Activated CD4-positive, alpha-beta T cell treated with anti-CD3 and anti-CD28 coated beads, Interleukin-10, Interleukin-2, amounts not matched to agents 100 ng/mL and 50 ng/mL, durations not matched to agents 16 hours and 8 hours (primary cell): ENCODE results near the gene SERPINA5.

ENCODE experiments used
- DNase-seq: peaks from one replicate; pipeline ENCODE4 v3.0.0-alpha.2; 2020

Gene SERPINA5, protein sequence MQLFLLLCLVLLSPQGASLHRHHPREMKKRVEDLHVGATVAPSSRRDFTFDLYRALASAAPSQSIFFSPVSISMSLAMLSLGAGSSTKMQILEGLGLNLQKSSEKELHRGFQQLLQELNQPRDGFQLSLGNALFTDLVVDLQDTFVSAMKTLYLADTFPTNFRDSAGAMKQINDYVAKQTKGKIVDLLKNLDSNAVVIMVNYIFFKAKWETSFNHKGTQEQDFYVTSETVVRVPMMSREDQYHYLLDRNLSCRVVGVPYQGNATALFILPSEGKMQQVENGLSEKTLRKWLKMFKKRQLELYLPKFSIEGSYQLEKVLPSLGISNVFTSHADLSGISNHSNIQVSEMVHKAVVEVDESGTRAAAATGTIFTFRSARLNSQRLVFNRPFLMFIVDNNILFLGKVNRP

DNA sequence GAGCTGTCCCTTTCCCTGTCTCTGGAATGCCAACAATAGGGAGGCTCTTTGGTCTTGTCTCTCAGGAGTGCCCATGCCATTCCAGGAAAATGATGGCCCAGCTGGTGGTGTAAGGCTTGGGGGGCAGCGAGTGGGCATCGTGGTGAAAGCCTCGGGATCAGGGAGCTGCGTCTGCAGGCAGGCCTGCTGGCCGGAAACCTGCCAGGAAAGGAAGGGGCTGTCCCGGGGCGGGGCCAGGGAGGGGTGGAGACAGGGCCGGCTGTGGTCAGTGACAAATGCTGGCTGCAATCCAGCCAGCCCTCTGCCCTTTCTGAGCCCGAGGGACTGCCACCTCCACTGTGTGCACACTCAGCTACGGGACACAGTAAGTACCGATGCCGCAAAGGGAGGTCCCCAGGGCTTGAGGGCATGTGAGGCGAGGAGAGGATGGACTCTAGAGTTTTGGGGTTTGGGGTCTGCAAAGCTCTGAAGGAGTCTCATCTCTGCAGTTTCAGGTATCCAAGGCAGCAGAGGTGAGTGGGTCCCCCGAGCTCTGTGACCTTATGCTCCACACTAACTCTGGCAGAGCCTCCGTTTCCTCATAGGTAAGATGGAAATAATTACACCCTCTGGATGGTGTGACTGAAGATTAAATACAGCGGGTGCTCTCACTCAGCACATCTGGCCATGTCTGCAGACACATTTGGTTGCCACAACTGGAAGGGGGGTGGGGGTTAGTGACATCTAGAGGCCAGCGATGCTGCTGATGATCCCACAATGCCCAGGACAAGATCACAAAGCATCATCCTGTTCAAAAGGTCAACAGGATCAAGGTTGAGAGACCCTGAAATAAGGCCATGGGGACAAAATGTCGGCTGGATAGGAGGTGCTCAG is at the start of gene SERPINA5:
Gene SERPINA5, plus strand, starts transcription at position 300 of the 873 bp plus-strand sequence. CDS start 5,937 bp downstream, outside the sequence.
- DNase-seq, result no peak

DNA sequence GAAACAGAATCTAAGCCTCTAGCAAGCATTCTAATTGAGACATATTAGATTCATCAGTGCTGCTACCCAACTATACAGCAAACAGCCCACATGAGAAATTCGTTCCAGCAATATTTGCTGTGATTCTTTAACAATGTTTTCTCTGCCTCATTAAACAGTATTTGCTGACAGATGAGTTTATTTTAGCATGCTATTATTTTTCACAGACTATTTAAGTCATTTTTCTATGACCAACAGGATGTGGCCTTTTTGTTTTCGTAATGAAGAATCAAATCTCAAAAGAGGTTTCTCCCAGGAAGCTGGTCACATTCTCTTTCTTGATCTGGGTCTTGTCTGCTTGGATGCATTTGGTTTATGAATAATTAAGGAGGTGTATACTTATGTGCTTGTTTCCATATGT is 48.8 kb upstream of the SERPINA5 start:
- no peak for DNase-seq

DNA sequence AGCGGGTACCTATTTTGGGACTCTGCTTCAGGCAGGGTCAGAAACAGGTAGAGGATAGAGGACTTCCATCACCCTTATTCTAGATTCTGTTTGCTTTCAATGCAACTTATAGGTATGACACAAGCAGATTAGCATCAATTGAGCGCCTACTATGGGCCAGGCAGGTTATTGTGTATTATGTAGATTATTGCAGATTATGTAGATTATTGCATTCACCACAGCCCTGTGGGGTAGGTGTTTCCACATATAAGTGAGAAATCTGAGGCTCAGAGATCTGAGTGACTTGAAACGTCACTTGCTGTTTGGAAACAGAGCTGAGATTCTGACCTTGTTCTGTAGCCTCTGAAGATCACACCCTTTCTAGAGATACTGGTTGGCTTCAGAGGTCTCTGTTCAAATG is 45.7 kb upstream of the SERPINA5 start:
- DNase-seq, result no peak

DNA sequence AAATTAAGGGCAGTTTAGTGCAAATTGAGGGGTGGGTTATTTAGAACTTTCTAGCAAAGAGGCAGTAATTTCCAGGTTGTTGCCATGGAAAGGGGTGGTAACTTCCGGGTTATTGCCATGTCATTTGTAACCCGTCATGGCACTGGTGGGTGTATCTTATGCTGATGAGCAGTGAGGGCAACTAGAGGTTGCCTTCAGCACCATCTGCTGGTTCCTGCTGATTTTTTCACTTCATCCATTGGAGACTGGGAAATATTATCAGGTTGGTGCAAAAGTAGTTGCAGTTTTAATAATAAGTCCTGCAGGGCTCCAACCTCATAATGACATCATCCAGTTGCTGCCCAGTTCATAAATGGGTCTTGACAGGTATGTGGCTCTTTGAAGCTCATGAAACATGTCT is 44.4 kb upstream of the SERPINA5 start:
- no peak for DNase-seq

DNA sequence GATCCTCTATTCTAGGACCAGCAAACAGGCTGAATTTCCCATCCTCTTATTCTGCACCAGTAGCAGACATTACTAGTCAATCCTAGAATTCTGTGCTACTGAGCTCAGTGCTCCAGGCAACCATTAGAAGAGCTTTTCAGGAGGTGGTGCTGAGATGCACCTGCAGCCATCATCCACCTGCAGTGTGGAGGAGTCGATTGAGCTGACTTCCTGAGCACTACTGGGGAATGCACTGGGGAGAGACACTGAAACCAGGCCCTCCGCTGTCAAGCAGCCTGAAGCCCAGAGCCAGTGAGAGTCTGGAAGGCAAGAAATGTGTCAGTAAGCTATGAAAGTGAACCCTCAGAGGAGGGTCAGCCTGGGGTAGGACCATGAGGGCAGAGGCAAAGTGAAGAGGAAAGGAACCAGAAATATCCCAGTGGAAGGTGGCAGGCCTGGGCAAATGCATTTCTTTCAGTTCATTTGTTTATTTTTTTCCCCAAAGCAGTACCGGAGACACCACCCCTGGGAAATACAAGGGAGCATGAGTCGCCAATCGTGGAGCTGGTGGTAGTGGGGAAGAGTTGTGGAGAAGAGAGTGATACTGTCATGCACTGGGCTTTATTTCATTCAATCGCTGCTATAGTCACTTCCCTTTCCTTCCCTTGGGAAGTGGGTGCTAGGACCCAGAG is 43.0 kb upstream of the SERPINA5 start:
- DNase-seq, result no peak

DNA sequence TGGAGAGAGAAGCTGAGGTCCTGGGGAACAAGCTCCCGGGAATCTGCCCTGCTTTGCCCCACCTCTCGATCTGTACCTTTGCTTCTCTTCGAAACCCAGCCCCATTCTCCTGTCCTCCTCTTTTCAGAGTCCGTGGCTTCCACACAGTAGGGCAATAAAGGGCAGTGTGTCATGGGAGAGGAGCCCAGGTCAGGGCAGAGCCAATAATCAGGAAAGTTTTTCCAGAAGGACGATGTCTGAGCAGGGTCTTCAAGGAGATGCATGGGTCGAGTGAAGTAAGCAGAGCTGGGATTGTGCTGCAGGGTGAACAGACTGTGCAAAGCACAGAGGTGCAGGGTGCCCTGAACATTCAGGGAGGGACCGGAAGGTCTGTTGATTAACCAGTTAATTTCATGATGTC is 42.0 kb upstream of the SERPINA5 start:
- DNase-seq, result no peak

DNA sequence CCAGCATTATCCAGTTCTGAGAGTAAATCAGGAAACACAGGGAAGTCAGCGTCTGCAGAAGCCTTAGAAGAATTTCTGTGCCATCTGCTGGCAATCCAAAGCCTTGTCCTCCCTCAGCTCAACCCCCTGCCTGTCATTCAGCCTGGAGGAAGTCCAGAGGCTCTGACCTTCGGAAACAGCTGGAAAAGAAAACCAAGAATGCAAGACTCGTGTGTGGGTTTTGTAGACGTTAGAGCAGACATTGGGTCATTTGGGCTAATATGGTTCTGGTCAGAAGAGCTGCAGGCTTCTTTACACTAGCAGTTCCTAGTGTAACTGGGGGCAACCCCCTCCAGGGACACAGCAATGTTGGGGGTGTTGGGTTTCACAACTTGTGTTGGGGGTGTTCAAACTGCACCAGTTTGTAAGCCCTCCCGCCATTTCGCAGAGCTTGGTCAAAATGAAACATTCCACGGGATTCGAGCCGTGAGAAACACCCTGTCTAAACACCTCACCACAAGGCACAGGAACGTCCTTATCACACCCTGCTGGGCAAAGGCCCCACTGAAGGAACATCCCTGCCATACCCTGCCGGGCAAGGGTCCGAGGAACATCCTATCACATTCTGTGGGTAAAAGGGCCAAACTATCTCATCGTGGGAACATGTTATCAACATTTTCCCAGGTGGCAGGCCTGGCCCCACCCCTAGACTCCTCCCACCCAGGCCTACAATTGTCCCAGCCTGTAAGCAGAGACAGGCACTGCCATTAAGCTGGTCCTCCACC is 41.0 kb upstream of the SERPINA5 start:
- no peak for DNase-seq

DNA sequence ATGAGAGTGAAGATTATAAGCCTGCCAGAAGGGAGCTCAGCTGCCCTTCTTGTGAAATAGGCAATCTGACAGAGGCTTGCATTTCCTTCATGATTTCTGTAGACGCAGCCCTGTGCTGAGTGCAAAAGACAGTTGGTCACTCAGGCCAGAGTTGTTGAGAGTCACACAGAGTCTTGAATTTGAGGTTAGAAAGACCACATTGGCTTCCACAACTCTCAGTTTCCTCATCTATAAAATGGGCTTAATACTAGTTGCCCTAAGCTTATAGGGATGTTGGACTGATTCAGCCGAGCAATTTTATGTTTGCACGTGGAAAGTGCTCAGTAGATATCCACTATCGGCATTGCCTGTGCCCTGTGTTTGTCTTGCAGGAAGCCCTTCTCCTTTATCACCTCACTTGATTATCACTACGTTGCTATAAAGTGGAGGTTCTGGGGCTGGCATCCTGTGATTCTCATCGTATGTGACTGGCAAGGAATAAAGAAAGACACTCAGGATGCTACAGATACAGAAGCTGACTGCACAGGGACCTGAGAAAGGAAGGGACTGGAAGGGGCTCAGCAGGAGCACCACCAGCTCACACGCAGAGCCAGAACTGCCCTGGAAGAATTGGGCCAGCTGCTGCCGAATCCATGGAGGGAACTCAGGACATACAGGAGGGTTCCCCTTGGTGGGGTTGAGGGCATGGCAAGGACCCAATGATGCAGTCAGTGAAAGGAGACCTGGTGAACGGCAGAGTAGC is 39.8 kb upstream of the SERPINA5 start:
- DNase-seq, result no peak

DNA sequence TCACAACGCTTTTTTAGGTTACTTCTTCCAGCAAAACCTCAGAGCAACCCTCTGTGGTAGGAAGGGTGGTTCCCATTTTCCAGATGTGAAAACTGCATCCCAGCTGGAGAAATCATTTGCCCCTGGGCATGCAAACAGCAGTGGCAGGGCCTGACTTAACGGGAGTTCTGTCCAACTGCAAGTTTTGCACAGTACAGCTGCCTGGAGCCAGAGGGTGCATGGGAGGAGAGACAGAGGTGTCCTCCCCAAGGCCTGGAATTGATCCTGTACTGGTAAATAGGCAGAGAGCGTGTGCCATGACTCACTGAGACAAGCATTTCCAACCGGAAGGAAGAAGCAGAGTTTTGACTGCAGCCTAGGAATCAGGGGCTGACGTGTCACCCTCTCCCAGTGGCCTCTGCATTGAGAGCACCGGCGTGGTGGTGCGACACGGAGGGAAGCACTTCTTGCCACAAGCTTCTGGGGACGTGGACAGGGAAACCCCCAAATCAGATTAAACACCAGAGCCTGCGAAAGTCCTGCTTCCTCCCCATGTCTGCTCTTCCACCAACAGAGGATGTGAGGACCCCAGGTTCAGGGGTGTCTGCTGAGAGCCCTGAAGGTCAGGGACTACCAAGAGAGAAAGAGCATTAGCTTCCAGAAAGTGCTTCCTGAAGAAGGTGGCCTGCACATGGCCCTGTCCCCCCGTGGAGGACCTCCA is 39.0 kb upstream of the SERPINA5 start:
- DNase-seq, result no peak

DNA sequence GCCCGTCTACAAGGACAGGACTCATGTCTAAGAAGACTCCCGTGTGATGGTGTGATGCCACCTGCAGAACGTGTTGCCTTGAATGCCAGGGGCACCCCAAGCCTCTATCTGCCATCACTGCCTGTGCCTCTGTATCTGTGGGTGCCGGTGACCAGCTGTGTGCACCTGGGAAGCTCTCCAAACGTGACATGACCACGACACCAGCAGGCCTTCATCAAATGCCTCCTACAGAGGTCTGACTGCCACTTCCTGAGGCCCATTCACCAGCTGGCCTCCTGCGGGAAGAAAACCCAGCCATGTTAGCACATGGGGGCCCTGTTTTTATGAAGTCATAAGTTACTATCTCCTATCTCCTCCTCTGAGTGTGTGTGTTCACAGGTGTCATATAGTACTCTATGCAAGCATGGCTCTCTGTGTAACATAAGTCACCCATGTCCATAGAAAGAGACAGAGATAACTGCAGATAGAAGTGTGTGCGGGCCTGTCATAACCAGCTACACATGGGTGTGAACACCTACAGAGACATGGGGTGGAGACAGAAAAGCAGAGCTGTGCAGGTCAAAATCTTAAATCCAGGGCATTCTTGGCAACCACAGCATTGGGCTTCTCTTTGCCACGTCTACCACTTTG is 38.3 kb upstream of the SERPINA5 start:
- DNase-seq, result no peak

DNA sequence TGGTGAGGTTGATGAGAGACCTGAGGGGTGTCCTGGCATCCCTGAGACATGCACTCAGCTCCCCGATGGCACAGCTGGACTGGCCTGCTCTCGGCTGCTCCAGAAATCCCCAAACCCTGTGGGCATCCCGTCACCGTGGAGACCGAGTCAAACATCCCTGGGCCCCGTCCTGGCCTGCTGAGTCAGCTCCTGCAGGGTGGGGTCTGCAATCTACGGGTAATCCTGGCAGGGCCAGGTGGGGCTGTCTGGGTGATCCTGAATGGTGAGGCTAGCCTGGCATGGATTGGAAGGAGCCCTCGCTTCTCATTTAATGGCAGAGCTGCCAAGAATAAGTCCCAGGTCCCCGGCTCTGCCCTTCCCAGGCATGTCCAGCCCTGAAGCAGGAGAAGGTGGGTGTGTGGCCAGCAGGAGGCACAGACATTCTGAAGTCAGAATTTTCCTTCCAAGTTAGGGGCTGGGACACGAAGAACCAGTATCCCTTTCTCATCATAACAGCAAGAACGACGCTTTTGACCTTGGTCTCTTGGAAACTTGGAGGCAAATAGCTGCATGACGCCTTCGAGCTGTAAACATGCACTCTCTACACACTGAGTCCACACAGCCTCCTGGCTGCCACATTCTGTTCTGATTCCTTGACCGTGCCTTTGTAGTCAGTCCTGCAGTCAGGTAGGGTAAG is 37.6 kb upstream of the SERPINA5 start:
- DNase-seq, result no peak

DNA sequence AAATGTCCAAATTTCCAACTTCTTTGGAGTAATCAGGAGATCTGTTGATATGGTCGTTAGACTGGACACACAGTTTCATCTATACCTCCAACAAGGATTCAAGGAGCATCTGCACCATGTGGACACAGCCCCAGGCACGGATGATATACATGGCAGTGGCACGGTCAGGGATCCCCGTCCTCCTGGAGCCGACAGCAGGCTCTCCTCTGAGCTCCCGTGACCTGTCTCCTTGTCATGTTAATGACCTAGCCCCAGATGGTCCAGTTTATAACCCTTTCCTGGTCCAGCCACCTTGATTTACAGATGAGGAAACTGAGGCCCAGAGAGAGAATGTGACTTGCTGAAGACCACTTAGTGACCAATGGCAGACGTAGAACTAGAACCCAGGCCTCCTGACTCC is 36.5 kb upstream of the SERPINA5 start:
- no peak for DNase-seq

DNA sequence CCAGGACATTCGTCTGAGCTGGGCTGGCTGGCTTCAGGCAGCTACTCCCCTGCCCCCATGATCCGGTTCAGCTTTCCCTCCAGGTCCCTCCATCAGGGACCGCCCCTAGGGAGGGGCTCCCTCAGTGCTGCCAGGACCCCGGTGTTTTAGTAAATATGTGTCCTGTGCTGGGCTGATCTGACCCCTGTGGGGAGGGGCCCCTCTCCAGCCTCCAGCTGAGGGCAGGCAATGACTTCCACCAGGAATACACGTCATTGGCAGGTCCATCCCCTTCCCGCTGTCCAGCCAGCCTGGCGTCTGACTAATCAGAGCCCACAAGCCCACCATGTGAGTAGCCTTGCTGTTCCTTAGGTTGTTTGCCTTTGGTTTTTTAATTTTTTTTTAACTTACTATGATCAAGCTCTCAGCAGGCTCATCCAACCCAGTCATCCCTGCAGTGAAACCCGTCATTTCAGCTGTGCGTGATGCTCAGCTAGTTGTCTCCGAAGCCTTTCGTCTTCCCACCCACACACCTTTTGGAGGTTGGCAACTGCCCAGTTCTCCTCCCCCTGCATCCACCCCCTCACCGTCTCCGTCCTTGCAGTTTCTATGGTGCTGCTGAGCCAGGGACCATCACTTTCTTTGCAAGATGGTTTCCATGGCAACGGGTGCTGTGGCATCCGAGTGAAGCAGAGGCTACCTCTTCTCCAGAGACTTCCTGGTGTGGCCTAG is 35.9 kb upstream of the SERPINA5 start:
- no peak for DNase-seq

DNA sequence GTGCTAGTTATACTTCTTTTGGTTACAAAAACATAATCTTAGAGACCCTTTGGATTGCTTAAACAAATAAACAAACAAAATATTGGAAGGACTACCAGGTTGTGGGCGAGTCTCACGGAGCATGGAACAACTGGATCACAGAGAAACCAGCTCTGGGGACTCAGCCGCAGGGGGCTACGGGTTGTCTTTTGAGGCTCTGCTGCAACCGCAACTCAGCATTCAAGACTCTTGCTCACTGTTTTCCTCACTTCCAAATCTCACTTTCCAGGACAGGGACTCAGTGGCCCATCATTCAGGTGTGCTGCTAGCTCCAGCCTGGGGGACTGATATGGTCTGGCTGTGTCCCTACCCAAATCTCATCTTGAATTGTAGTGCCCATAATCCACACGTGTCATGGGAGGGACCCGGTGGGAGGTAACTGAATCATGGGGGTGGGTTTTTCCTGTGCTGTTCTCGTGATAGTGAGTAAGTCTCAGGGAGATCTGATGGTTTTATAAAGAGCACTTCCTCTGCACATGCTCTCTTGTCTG is 34.0 kb upstream of the SERPINA5 start:
- no peak for DNase-seq

DNA sequence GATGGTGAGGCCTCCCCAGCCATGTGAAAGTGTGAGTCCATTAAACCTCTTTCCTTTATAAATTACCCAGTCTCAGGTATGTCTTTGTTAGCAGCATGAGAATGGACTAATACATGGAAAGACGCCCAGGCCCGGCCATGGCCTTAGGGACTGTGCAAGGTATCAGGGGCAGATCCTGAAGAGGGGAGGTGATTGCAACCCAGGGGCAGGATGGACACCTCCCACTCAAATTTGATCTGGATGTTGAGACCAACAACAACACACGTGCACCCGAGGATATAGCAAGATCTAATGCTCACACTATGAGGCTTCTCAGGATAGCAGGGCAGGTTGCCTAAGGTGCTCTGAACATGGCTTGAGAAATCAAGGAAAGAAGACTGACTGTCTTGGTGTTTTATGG is 33.5 kb upstream of the SERPINA5 start:
- no peak for DNase-seq

DNA sequence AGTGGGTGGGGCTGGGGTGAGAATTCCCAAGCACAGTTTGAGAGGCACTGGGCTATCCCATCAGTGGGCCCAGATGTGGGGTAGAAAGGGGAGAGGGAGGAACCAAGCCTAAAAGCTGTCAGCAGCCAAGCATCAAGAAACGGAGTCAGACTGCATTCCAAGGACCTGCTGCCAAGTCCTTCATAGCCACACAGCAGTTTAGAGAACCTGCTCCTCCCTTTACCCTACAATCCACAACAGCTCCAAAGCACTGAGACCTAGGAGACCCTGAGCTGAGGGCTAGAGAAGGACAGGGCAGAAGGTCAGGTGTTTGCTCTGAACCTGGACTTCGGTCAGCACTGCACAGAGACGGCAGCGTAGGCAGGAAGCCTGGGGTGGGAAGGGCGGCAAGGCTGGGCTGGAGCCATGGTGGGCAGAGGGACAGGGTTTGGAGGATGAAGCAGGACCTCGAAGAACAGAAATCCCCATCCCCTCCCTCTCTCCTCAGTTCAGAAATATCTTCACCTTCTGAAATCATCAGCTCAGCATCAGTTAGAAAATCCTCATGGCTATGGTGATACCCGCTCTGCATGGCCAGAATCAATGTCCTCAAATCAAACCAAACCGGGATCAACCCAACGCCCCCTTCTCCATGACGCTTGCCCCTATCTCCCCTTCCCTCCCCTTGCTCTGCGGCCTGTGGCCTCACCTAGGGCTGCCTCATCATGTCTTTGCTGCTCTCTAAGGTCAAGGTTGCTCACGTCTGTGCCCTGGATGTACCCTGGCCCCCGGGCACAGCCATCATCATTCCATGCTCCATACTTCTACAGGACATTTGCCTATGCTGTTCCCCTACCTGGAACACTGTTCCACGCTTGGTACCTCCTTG is 32.9 kb upstream of the SERPINA5 start:
- no peak for DNase-seq

DNA sequence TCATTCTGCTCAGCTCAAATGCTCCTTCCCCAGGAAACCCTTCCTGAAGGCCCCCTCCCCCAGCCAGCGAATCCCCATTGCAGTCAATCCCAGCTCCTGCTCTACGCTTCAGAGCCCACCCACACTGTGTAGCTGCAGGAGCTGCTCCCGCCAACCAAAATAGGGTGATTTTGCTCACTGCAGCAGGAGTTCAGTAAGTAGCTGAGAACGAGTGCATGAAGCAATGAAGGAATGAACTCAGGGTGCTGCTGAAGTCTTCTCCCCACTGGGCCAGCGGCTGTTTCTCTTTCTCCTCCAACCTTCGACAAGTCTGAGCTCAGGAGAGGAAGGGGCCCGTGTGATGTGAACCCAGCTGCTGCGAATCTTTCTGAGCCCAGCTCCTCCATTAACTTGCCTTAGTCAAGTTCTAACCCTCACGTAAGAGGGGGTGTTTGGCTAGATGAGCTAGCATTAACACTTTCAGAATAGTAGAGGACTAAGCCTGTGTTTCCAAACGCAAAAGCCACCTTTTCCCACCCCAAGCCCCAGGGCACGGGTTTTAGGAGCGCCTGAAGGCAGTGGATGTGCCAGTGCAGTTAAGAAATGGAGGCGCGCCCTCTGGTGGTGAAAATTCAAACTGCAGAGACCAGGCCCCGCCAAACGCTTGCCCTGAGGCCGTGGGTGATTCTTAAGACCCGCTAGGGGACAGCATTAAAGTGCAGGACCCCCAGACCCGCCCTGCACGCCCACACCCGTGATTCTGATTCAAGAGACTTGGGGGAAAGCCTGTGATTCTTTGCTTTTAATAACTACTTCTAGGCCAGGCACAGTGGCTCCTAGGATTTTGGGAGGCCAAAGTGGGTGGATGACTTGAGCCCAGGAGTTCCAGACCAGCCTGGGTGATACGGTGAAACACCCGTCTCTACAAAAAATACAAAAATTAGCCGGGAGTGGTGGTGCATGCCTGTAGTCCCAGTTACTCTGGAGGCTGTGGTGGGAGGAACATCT is 31.9 kb upstream of the SERPINA5 start:
- DNase-seq, result peak; percentile 57
